Astrocyte of the spinal cord (primary cell): Measurements from ENCODE around the gene ZNRF2.
A peak's percentile ranks its signal among the peaks of the same experiment; 100 is the strongest.
"Not testable (repeated sequence)": the region's sequence is repeated elsewhere in the genome, so short reads cannot be mapped to it uniquely, and the experiment has no call there.

ENCODE experiments used
- DNase-seq: peaks from one replicate; pipeline ENCODE4 v3.0.0; 2011; ENCODE audit warnings: low read depth, low spot score
- H3K4me3 ChIP-seq: 2 replicates; pipeline ENCODE4 v1.5.1; 2011; ENCODE audit warnings: low read depth, mild to moderate bottlenecking, low read length, moderate library complexity
- CTCF ChIP-seq: IDR thresholded peaks from 2 replicates; pipeline ENCODE4 v1.5.1; 2012; ENCODE audit warnings: low read depth, mild to moderate bottlenecking, low read length, inconsistent platforms
- in situ Hi-C: cut with HindIII; loops from 2 replicates; pipeline ENCODE4 v1.10.0; 2017; ENCODE audit warnings: low sequenced_read_pairs

The ZNRF2 gene

GRCh38 chr7:30285067-30285535, 704 bp downstream of the ZNRF2 start:
- no peak for DNase-seq
- in situ Hi-C loops: no loop called here
- peak overlapping the region; percentile 77 for H3K4me3 ChIP-seq
- no peak for TF ChIP-seq CTCF

GRCh38 chr7:30285536-30286284, 1.3 kb downstream of the ZNRF2 start:
- DNase-seq: peak; percentile 60
- peak overlapping the region; percentile 77 for H3K4me3 ChIP-seq
- no peak for TF ChIP-seq CTCF
- in situ Hi-C loops: no loop called here

DNA sequence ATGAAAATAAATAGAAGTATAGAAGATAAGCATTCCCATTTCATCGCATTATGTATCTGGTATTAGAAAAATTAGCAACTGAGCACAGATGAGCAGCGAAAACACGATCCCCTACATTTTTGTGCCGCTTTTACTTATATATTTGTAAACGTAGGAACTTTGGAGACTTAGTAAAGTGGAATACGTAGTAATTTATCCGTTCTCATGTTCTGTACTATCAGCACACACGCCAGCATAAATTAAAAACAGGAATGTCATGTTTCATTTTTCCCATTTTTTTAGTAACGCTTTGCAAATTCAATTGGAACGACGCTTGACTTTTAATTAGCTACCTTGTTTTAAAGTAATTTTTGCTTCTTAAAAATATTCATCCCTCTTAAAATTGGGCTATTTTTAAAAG, 2.4 kb downstream of the ZNRF2 start:
- DNase-seq: no peak
- in situ Hi-C loops: no loop called here
- peak overlapping the region; percentile 77 for H3K4me3 ChIP-seq
- TF ChIP-seq CTCF: no peak

GRCh38 chr7:30287625-30288024, 3.2 kb downstream of the ZNRF2 start:
- H3K4me3 ChIP-seq: not testable (repeated sequence)

DNA sequence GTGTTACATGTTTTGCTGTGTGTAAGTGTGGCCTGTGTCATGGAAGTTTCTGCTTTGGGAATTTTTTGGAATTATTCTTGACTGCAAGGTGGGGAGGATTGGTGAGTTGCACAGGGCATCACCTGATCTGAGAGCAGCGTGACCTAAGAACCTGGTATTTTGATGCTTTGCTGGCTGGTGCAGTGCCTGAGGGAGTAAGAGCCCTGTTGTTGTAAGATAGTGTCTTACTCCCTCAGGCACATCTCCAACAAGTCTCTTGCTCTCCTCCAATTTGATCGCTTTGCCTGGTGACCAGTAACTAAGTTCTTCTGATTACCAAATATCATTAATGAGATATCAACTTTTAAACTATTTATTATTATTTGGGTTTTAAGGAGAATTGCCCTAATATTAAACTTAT, 5.2 kb downstream of the ZNRF2 start:
- DNase-seq, in situ Hi-C loops, H3K4me3 ChIP-seq: not testable (repeated sequence)

More at GRCh38 chr7:30287625-30288024, 3.2 kb downstream of the ZNRF2 start:
- in situ Hi-C loops, DNase-seq: not testable (repeated sequence)

DNA sequence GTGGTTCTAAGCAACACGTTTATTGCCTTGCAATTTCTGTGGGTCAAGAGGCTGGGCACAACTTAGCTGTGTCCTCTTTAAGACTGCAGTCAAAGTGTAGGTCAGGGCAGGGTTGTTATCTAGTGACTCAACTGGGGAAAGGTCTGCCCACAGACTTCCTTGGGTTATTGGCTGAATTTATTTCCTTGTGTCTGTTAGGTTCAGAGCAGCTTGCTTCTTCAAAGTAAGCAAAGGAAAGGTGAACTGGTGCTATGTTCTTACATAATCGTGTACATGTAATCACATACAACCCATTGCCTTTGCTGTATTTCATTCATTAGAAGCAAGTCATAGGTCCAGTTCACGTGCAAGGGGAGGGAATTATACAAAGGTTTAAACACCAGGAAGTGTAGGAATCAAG, 5.9 kb downstream of the ZNRF2 start:
- DNase-seq, in situ Hi-C loops, H3K4me3 ChIP-seq: not testable (repeated sequence)

GRCh38 chr7:30292416-30293038, 8.1 kb downstream of the ZNRF2 start:
- H3K4me3 ChIP-seq, DNase-seq, in situ Hi-C loops: not testable (repeated sequence)

DNA sequence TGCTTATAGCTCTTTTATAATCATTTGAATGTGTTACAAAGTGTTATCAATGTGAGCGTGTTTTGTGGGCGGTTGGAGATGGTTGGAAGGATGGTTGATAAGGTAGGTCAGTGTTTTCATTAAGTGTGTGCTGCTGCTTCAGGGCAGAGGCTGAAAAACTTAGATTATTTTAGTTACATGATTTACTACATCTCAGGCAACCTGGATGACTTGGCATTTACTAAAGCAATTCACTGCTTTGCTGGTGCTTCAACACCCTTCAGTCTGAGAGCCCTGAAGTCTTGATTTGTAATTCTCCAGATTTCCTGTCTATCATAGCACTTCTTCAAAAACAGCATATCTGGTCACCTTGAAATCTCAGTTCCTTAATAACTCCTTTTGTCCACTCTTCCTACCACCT, 11.9 kb downstream of the ZNRF2 start:
- DNase-seq, H3K4me3 ChIP-seq, in situ Hi-C loops: not testable (repeated sequence)

DNA sequence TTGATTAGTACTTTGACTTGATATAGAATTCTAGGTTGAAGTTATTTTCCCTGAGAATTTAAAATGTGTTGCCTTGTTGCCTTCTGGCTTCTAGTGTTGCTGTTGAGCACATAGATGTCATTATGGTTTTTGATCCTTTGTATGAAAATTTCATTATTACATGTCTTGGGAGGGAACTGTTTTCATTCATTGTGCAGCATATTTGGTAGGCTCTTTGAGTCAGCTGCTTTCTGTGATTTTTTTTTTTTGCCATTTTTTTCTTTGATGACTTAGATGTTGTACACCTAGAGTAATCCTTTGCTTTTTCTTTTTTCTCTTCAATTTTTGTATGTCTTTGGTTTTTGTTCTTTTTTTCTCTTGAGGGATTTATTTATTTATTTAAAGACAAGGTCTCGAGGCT, 13.1 kb downstream of the ZNRF2 start:
- H3K4me3 ChIP-seq, in situ Hi-C loops: not testable (repeated sequence)

DNA sequence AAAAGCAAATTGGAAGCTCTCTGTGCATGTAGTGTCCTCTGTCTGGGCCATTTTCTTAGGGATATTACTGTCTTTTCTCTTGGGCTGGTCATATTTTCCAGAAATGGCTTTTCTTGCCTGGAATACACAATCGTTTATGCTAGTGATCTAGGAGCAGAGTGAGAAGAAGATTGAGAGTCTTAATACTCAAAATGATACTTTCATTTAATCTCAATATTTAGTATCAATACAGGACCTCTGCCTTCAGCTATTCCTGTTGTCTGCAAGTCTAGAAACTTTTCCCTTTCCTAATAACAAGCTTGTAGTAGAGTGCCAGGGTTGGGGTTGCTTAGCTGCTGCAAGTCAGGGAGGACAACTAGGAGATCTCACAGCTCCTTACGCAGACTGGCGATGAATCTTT, 14.0 kb downstream of the ZNRF2 start:
- DNase-seq, H3K4me3 ChIP-seq, in situ Hi-C loops: not testable (repeated sequence)

More for the DNA sequence above, 13.1 kb downstream of the ZNRF2 start:
- DNase-seq: not testable (repeated sequence)
